Neural cell (in vitro differentiated cells): ENCODE data around the gene CITED2.

Source experiments
- EP300 ChIP-seq: fragments of 450-650 bp; conservative IDR thresholded peaks from 2 replicates; pipeline ENCODE4 v1.6.1; 2014; ENCODE audit warnings: antibody characterized with exemption, mild to moderate bottlenecking, moderate library complexity; ENCODE audit not compliant: poor library complexity, severe bottlenecking
- EZH2 ChIP-seq: fragments of 200-600, 300-800 bp; shearing (Covaris generic), sonication (generic); IDR thresholded peaks from 2 replicates; pipeline ENCODE4 v1.6.1; 2014; ENCODE audit warnings: antibody characterized with exemption, low read length, borderline replicate concordance, mild to moderate bottlenecking; ENCODE audit not compliant: insufficient read depth, poor library complexity, severe bottlenecking
- MXI1 ChIP-seq: fragments of 450-650 bp; conservative IDR thresholded peaks from 2 replicates; pipeline ENCODE4 v1.6.1; 2014; ENCODE audit warnings: antibody characterized with exemption, mild to moderate bottlenecking; ENCODE audit not compliant: poor library complexity, severe bottlenecking
- POLR2AphosphoS5 ChIP-seq: IDR thresholded peaks from 2 replicates; pipeline ENCODE4 v1.6.1; 2012
- RAD21 ChIP-seq: fragments of 450-650 bp; conservative IDR thresholded peaks from 2 replicates; pipeline ENCODE4 v1.6.1; 2014; ENCODE audit warnings: antibody characterized with exemption, mild to moderate bottlenecking, moderate library complexity
- SMC3 ChIP-seq: fragments of 450-650 bp; conservative IDR thresholded peaks from 2 replicates; pipeline ENCODE4 v1.6.1; 2014; ENCODE audit warnings: antibody characterized with exemption, mild to moderate bottlenecking, moderate library complexity; ENCODE audit not compliant: poor library complexity
- TAF1 ChIP-seq: IDR thresholded peaks from 2 replicates; pipeline ENCODE4 v1.6.1; 2012; ENCODE audit warnings: low read depth
- TF ChIP-seq, protein P1 (sequence below): fragments of 450-650 bp; IDR thresholded peaks from 2 replicates; pipeline ENCODE4 v1.5.1; 2014; ENCODE audit warnings: antibody characterized with exemption, mild to moderate bottlenecking, moderate library complexity; ENCODE audit not compliant: poor library complexity, severe bottlenecking
- TF ChIP-seq, protein P2 (sequence below): IDR thresholded peaks from 2 replicates; pipeline ENCODE4 v1.6.1; 2012; ENCODE audit warnings: borderline replicate concordance

DNA sequence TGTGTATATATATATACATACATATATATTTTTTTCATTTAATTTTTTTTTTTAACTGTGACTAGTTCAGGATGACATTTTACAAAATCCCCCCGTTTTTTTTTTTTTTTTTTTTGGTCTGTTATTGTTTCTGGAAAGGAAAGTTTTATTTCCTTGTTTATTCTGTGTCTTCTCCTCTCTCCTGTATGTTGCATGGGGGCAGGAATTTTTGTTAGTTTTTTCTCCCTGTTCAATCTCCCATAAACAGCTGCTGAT, 50.2 kb downstream of the CITED2 start:
- TF ChIP-seq, protein P1, sequence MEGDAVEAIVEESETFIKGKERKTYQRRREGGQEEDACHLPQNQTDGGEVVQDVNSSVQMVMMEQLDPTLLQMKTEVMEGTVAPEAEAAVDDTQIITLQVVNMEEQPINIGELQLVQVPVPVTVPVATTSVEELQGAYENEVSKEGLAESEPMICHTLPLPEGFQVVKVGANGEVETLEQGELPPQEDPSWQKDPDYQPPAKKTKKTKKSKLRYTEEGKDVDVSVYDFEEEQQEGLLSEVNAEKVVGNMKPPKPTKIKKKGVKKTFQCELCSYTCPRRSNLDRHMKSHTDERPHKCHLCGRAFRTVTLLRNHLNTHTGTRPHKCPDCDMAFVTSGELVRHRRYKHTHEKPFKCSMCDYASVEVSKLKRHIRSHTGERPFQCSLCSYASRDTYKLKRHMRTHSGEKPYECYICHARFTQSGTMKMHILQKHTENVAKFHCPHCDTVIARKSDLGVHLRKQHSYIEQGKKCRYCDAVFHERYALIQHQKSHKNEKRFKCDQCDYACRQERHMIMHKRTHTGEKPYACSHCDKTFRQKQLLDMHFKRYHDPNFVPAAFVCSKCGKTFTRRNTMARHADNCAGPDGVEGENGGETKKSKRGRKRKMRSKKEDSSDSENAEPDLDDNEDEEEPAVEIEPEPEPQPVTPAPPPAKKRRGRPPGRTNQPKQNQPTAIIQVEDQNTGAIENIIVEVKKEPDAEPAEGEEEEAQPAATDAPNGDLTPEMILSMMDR = no peak
- TF ChIP-seq POLR2AphosphoS5 = no peak
- TF ChIP-seq SMC3 = no peak
- TF ChIP-seq EZH2 = no peak
- no peak for TF ChIP-seq EP300
- no peak for TF ChIP-seq RAD21
- no peak for TF ChIP-seq TAF1
- TF ChIP-seq, protein P2, sequence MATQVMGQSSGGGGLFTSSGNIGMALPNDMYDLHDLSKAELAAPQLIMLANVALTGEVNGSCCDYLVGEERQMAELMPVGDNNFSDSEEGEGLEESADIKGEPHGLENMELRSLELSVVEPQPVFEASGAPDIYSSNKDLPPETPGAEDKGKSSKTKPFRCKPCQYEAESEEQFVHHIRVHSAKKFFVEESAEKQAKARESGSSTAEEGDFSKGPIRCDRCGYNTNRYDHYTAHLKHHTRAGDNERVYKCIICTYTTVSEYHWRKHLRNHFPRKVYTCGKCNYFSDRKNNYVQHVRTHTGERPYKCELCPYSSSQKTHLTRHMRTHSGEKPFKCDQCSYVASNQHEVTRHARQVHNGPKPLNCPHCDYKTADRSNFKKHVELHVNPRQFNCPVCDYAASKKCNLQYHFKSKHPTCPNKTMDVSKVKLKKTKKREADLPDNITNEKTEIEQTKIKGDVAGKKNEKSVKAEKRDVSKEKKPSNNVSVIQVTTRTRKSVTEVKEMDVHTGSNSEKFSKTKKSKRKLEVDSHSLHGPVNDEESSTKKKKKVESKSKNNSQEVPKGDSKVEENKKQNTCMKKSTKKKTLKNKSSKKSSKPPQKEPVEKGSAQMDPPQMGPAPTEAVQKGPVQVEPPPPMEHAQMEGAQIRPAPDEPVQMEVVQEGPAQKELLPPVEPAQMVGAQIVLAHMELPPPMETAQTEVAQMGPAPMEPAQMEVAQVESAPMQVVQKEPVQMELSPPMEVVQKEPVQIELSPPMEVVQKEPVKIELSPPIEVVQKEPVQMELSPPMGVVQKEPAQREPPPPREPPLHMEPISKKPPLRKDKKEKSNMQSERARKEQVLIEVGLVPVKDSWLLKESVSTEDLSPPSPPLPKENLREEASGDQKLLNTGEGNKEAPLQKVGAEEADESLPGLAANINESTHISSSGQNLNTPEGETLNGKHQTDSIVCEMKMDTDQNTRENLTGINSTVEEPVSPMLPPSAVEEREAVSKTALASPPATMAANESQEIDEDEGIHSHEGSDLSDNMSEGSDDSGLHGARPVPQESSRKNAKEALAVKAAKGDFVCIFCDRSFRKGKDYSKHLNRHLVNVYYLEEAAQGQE = no peak
- no peak for TF ChIP-seq MXI1
